Tibial artery (tissue), 4 donors: ENCODE results near the gene NF1.
A peak's percentile ranks its signal among the peaks of the same experiment; 100 is the strongest.
"Not testable (repeated sequence)": the region's sequence is repeated elsewhere in the genome, so short reads cannot be mapped to it uniquely, and the experiment has no call there.

Experiments
- DNase-seq, 2 donors: peaks; one replicate each; pipeline ENCODE4 v3.0.0-alpha.2; 2019
- H3K27ac ChIP-seq, 2 donors: fragments of 200-600 bp; sonication (generic) in 1 of 2; 1 replicate in 1 of 2; 2 replicates in 1 of 2; pipeline ENCODE4 v1.5.1; 2018 to 2019; ENCODE audit warnings: mild to moderate bottlenecking in 1 of 2
- H3K27me3 ChIP-seq, 2 donors: fragments of 200-600 bp; sonication (generic) in 1 of 2; one replicate each; pipeline versions ENCODE4 v1.5.1 to v1.6.0; 2016 to 2019
- H3K36me3 ChIP-seq, 3 donors: fragments of 200-600 bp; sonication (generic) in 2 of 3; one replicate each; pipeline ENCODE4 v1.5.1; 2016 to 2019; ENCODE audit warnings: mild to moderate bottlenecking in 2 of 3
- H3K4me1 ChIP-seq, 4 donors: fragments of 200-600 bp; sonication (generic) in 2 of 4; 1 replicate in 3 of 4; 2 replicates in 1 of 4; pipeline ENCODE4 v1.5.1; 2016 to 2019
- H3K4me3 ChIP-seq, 2 donors: fragments of 200-600 bp; sonication (generic) in 1 of 2; 1 replicate in 1 of 2; 2 replicates in 1 of 2; pipeline ENCODE4 v1.5.1; 2018 to 2019; ENCODE audit warnings: mild to moderate bottlenecking in 2 of 2
- H3K9me3 ChIP-seq, 3 donors: fragments of 200-600 bp; sonication (generic) in 1 of 3; one replicate each; pipeline ENCODE4 v1.5.1; 2016 to 2019
- CTCF ChIP-seq, 2 experiments: fragments of 200-600 bp in 1 of 2; fragments of 450-650 bp in 1 of 2; IDR thresholded peaks; one replicate each; pipeline ENCODE4 v1.5.1; 2017 to 2019; ENCODE audit warnings: antibody characterized with exemption in 2 of 2, mild to moderate bottlenecking in 1 of 2, moderate library complexity in 1 of 2
- intact Hi-C: fragments of 100-400 bp; cut with DNase I; formaldehyde crosslinking; loops from one replicate; pipeline ENCODE4 v1.15.0; 2023; ENCODE audit warnings: low total_unique reads

Gene NF1

GRCh38 chr17:31079731-31080130 is 15.0 kb upstream of the NF1 start:
- Histone ChIP-seq H3K4me1 (no peaks in the 10 kb centered on the region), H3K4me3 (no peak overlapping the region), H3K9me3 (no peaks in the 10 kb centered on the region), H3K36me3 (no peaks in the 10 kb centered on the region), H3K27me3 (no peaks in the 10 kb centered on the region), H3K27ac (no peak overlapping the region)
- intact Hi-C loops: no loop called here
- TF ChIP-seq CTCF (IDR thresholded peaks at IDR 0.05): no peak
- no peak for DNase-seq

GRCh38 chr17:31085563-31085962 is 9.2 kb upstream of the NF1 start:
- intact Hi-C loops: no loop called here
- H3K36me3 ChIP-seq: no peaks in the 10 kb centered on the region
- TF ChIP-seq CTCF (IDR thresholded peaks at IDR 0.05): no peak

GRCh38 chr17:31089471-31089870 is 5.3 kb upstream of the NF1 start:
- H3K36me3 ChIP-seq: no peaks in the 10 kb centered on the region
- no peak overlapping the region for H3K4me3 ChIP-seq
- intact Hi-C loops: no loop called here
- H3K27me3 ChIP-seq: no peaks in the 10 kb centered on the region
- no peak for DNase-seq
- no peak overlapping the region for H3K27ac ChIP-seq
- no peaks in the 10 kb centered on the region for H3K9me3 ChIP-seq
- no peaks in the 10 kb centered on the region for H3K4me1 ChIP-seq
- no peak for TF ChIP-seq CTCF (IDR thresholded peaks at IDR 0.05)

More at GRCh38 chr17:31085563-31085962, 9.2 kb upstream of the NF1 start:
- no peaks in the 10 kb centered on the region for H3K4me1 ChIP-seq
- H3K27me3 ChIP-seq: no peaks in the 10 kb centered on the region
- H3K9me3 ChIP-seq: no peaks in the 10 kb centered on the region
- no peak for DNase-seq
- H3K4me3 ChIP-seq: no peak overlapping the region
- no peak overlapping the region for H3K27ac ChIP-seq

- H3K4me1 ChIP-seq, H3K4me3 ChIP-seq, DNase-seq, H3K36me3 ChIP-seq, intact Hi-C loops, H3K27ac ChIP-seq, H3K27me3 ChIP-seq, H3K9me3 ChIP-seq: not testable (repeated sequence)
These were observed 4.1 kb upstream of the NF1 start for GRCh38 chr17:31090650-31091049.

GRCh38 chr17:31092475-31093064 is 2.2 kb upstream of the NF1 start:
- Histone ChIP-seq H3K27ac (no peak overlapping the region), H3K9me3 (no peaks in the 10 kb centered on the region), H3K4me1 (peaks cover 0 to 8% (median 3%) of the 10 kb centered on the region in 4 donors), H3K4me3 (no peak overlapping the region), H3K36me3 (no peaks in the 10 kb centered on the region), H3K27me3 (no peaks in the 10 kb centered on the region)
- intact Hi-C loops: no loop called here
- DNase-seq: no peak
- no peak for TF ChIP-seq CTCF (IDR thresholded peaks at IDR 0.05)

DNA sequence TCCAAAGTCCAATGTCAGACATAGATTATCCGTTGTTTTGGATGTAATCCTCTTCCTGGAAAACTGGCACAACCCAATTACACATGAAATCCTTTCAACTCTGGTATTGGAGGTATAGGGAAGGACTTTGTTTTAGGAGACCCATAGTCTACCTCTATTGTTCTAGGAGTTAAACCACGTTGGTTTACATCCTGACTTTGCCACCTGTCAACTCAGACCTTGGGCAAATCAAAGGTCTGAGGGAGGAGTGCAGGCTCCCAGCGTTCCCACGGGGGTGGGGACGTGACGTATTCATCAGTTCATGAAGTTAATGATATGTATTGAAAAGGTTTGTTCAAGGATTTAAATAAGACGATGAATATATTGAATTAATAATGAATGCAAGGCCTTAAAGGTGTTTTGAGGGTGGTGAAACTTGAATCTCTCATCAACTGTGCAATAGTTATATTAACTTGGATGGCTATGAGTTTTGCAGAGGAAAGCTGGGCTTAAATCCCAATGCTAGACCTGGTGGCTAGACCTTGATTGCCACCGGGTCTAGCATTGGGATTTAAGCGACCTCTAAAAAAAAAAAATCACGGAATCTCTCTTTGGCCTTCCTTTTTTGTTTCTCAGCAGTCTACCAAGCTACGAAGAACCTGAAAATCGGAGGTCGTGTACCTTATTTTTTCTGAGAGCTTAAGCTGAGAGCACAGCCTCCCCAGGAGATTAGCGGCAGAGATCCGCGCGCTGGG is 744 bp upstream of the NF1 start:
- Histone ChIP-seq H3K9me3 (no peaks in the 10 kb centered on the region), H3K27me3 (no peaks in the 10 kb centered on the region), H3K36me3 (no peaks in the 10 kb centered on the region), H3K27ac (peak overlapping the region; percentile 93 to 99), H3K4me1 (peaks cover 0 to 13% (median 4%) of the 10 kb centered on the region in 4 donors), H3K4me3 (peak overlapping the region; percentile 66 to 99)
- TF ChIP-seq CTCF (IDR thresholded peaks at IDR 0.05): no peak
- intact Hi-C loops: no loop called here
- DNase-seq: no peak
